HCT116 (cell line): ENCODE data around the gene CLDN3.

Source experiments
- CEBPB ChIP-seq: IDR thresholded peaks from 2 replicates; pipeline ENCODE4 v1.6.1; 2012; ENCODE audit warnings: low read depth
- CTCF ChIP-seq, 3 experiments: fragments of 200-600 bp in 1 of 3; sonication (generic) in 1 of 3; IDR thresholded peaks in 2 of 3; conservative IDR thresholded peaks in 1 of 3; 2 replicates each; pipeline ENCODE4 v1.5.1; 2012 to 2017; ENCODE audit warnings: low read depth in 2 of 3, low read length in 2 of 3, antibody characterized with exemption in 1 of 3, borderline replicate concordance in 1 of 3, control low read depth in 1 of 3, mild to moderate bottlenecking in 1 of 3, mixed read lengths in 1 of 3, mixed run types in 1 of 3, moderate library complexity in 1 of 3; ENCODE audit not compliant: insufficient read depth in 1 of 3
- EGR1 ChIP-seq: IDR thresholded peaks from 2 replicates; pipeline ENCODE4 v1.6.1; 2012; ENCODE audit warnings: low read depth
- ELF1 ChIP-seq: IDR thresholded peaks from 2 replicates; pipeline ENCODE4 v1.6.1; 2012; ENCODE audit warnings: low read depth, borderline replicate concordance
- EZH2 ChIP-seq: fragments of 200-600 bp; sonication (generic); IDR thresholded peaks from 2 replicates; pipeline ENCODE4 v1.6.1; 2017; ENCODE audit warnings: antibody characterized with exemption, mixed run types
- EZH2phosphoT487 ChIP-seq: fragments of 200-600 bp; IDR thresholded peaks from 2 replicates; pipeline ENCODE4 v1.6.1; 2018; ENCODE audit warnings: antibody characterized with exemption, borderline replicate concordance
- FOSL1 ChIP-seq: IDR thresholded peaks from 2 replicates; pipeline ENCODE4 v1.6.1; 2012; ENCODE audit warnings: low read depth
- POLR2A ChIP-seq: IDR thresholded peaks from 2 replicates; pipeline ENCODE4 v1.7.0; 2011; ENCODE audit warnings: borderline replicate concordance; ENCODE audit not compliant: insufficient read depth, insufficient read length; ENCODE audit errors: extremely low read depth
- ZNF274 ChIP-seq: fragments of 200-500 bp; sonication (Bioruptor generic); IDR thresholded peaks from 2 replicates; pipeline ENCODE4 v1.6.1; 2014; ENCODE audit warnings: mild to moderate bottlenecking, low read depth, low read length, inconsistent platforms

DNA sequence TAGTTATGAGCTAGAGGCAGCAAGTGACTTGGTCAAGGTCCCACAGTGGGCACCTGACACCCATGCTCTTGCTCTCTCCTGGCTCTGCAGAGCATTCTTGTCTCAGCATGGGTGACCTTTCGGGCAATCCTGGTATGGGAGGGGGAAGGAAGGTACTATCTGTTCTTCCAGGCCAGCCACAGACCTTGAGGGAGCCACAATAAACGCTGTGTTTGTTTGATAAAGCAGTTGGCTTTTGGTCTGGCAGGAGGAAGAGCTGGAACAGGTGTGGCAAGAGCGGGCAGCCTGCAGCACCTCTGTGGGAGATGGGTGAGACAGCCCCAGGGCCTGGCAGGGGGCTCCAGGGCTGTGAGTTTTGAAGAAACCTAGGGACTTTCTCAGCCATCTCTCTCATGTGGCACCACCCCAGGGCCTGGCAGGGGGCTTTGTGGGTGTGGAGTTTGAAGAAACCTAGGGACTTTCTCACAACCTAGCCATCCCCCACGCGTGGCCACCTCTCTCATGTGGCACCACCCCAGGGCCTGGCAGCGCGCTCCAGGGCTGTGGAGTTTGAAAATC, 11.4 kb downstream of the CLDN3 start:
- TF ChIP-seq CEBPB (no peak), CTCF (IDR thresholded peaks at IDR 0.05 in 2 of 3, conservative IDR thresholded peaks at IDR 0.05 in 1 of 3; ENCODE audit: borderline replicate concordance in 1 of 3, insufficient read depth in 1 of 3, low read depth in 2 of 3, low read length in 2 of 3) (no peak), POLR2A (no peak), ELF1 (no peak), ZNF274 (no peak), EZH2phosphoT487 (no peak), EGR1 (no peak), EZH2 (no peak), FOSL1 (no peak)
